Uterus (tissue), 4 donors: ENCODE measurements around the gene CSTF1. TPM values are rescaled to one million over a fixed set of nuclear protein-coding genes. Genes with fewer than 3 reads are reported as not detected.

ENCODE experiments used
- DNase-seq, 2 donors: peaks; one replicate each; pipeline ENCODE4 v3.0.0-alpha.2; 2019 to 2020
- H3K27ac ChIP-seq, 2 donors: fragments of 200-600 bp; sonication (generic); 1 replicate in 1 of 2; 2 replicates in 1 of 2; pipeline ENCODE4 v1.5.1; 2016 to 2018
- H3K27me3 ChIP-seq, 2 donors: fragments of 200-600 bp; sonication (generic); one replicate each; pipeline ENCODE4 v1.5.1; 2018 to 2019; ENCODE audit warnings: control low read depth in 1 of 2
- H3K36me3 ChIP-seq, 2 donors: fragments of 200-600 bp; sonication (generic); one replicate each; pipeline ENCODE4 v1.5.1; 2019; ENCODE audit warnings: control low read depth in 1 of 2
- H3K4me1 ChIP-seq, 2 donors: fragments of 200-600 bp; sonication (generic); one replicate each; pipeline ENCODE4 v1.5.1; 2018 to 2019; ENCODE audit warnings: control low read depth in 1 of 2
- H3K4me3 ChIP-seq, 2 donors: fragments of 200-600 bp; sonication (generic); 1 replicate in 1 of 2; 2 replicates in 1 of 2; pipeline ENCODE4 v1.5.1; 2018 to 2019; ENCODE audit warnings: mild to moderate bottlenecking in 1 of 2
- H3K9me3 ChIP-seq, 2 donors: fragments of 200-600 bp; sonication (generic); one replicate each; pipeline ENCODE4 v1.5.1; 2019; ENCODE audit warnings: control low read depth in 1 of 2
- POLR2A ChIP-seq, 2 donors: fragments of 450-650 bp; IDR thresholded peaks; one replicate each; pipeline ENCODE4 v1.6.1; 2016; ENCODE audit warnings: antibody characterized with exemption in 2 of 2, mild to moderate bottlenecking in 1 of 2, moderate library complexity in 1 of 2
- intact Hi-C: fragments of 100-400 bp; cut with DNase I; formaldehyde crosslinking; loops from one replicate; pipeline ENCODE4 v1.15.1; 2023; ENCODE audit warnings: low total_unique reads
- total RNA-seq, 4 donors: library from RNA; depleted of rRNA in 3 of 4; stranded (reverse); fragments of >200 nt in 3 of 4; gene quantifications; one replicate each; pipeline versions ENCODE4 v1.1.0 to v1.2.4, GENCODE V29; 2014 to 2023
- TF ChIP-seq, protein P1 (sequence below), 4 experiments: fragments of 200-600 bp in 2 of 4; fragments of 450-650 bp in 2 of 4; sonication (generic) in 2 of 4; IDR thresholded peaks; one replicate each; pipeline ENCODE4 v1.5.1; 2016 to 2019; ENCODE audit warnings: antibody characterized with exemption in 4 of 4, mild to moderate bottlenecking in 2 of 4, moderate library complexity in 1 of 4
- donor health status: DM: yes; HTN: yes; CAD: no.

Gene CSTF1
- total RNA-seq, 4 donors from 2014 or later, result 20.9 to 44.0 (median 29.9) TPM

- intact Hi-C loops, result no loop called here
These were observed 30.8 kb downstream of the CSTF1 start for GRCh38 chr20:56423211-56423610.

DNA sequence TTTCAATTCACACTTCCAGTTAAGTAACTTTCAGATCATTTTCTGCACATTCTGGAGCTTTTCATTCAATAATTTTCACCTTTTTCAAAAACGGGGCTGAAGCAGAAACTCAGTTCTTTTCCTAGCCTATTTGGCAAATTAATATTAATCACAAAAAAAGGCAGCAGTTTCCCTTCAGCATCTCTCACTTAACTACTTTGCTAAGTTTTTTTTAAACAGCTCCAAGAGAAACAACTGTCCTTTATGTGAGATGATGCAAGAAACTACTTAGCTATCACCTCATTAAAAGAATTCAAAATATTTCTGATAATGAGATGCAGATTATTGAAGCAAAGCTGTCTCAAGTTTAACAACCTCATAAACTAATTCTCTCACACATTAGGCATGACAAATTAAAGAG, 31.4 kb downstream of the CSTF1 start:
- Histone ChIP-seq H3K9me3 (no peaks in the 10 kb centered on the region), H3K36me3 (no peaks in the 10 kb centered on the region), H3K27me3 (no peaks in the 10 kb centered on the region), H3K27ac (no peak overlapping the region), H3K4me1 (no peaks in the 10 kb centered on the region), H3K4me3 (no peak overlapping the region)
- no peak for DNase-seq
- intact Hi-C loops, result no loop called here
- TF ChIP-seq POLR2A (IDR thresholded peaks at IDR 0.05), result no peak
- TF ChIP-seq, protein P1, sequence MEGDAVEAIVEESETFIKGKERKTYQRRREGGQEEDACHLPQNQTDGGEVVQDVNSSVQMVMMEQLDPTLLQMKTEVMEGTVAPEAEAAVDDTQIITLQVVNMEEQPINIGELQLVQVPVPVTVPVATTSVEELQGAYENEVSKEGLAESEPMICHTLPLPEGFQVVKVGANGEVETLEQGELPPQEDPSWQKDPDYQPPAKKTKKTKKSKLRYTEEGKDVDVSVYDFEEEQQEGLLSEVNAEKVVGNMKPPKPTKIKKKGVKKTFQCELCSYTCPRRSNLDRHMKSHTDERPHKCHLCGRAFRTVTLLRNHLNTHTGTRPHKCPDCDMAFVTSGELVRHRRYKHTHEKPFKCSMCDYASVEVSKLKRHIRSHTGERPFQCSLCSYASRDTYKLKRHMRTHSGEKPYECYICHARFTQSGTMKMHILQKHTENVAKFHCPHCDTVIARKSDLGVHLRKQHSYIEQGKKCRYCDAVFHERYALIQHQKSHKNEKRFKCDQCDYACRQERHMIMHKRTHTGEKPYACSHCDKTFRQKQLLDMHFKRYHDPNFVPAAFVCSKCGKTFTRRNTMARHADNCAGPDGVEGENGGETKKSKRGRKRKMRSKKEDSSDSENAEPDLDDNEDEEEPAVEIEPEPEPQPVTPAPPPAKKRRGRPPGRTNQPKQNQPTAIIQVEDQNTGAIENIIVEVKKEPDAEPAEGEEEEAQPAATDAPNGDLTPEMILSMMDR (IDR thresholded peaks at IDR 0.05), result no peak

More at GRCh38 chr20:56423211-56423610, 30.8 kb downstream of the CSTF1 start:
- H3K4me3 ChIP-seq, result no peak overlapping the region
- H3K27me3 ChIP-seq, result no peaks in the 10 kb centered on the region
- no peak for DNase-seq
- H3K9me3 ChIP-seq, result no peaks in the 10 kb centered on the region
- no peaks in the 10 kb centered on the region for H3K4me1 ChIP-seq
- no peak overlapping the region for H3K27ac ChIP-seq
- no peak for TF ChIP-seq POLR2A (IDR thresholded peaks at IDR 0.05)
- TF ChIP-seq, protein P1 (IDR thresholded peaks at IDR 0.05), result no peak
- no peaks in the 10 kb centered on the region for H3K36me3 ChIP-seq

GRCh38 chr20:56424931-56425330, 32.5 kb downstream of the CSTF1 start:
- H3K36me3 ChIP-seq, result no peaks in the 10 kb centered on the region
- TF ChIP-seq POLR2A (IDR thresholded peaks at IDR 0.05), result no peak
- TF ChIP-seq, protein P1 (IDR thresholded peaks at IDR 0.05), result no peak
- H3K9me3 ChIP-seq, result no peaks in the 10 kb centered on the region
- no peak overlapping the region for H3K4me3 ChIP-seq
- intact Hi-C loops, result no loop called here
- no peak overlapping the region for H3K27ac ChIP-seq
- no peaks in the 10 kb centered on the region for H3K27me3 ChIP-seq
- DNase-seq, result no peak
- no peaks in the 10 kb centered on the region for H3K4me1 ChIP-seq

DNA sequence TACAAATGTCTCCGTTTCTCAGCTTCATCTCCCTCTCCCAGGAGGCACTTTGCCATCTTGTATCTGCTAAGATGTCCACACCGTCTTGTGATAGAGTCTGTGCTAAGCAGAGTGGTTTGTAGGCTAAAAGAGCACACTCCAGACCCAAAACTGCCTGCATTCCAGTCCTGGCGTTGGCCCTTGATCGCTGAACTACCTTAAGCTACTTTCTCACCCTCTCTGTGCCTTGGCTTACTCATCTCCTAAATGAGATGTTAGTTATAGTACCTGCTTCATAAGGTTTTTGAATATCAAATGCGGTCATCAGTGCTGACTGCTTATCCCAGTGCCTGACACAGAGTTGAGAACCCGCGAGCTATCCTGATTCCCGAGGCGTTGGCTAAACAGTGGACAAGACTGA, 33.6 kb downstream of the CSTF1 start:
- no peaks in the 10 kb centered on the region for H3K36me3 ChIP-seq
- no peaks in the 10 kb centered on the region for H3K9me3 ChIP-seq
- DNase-seq, result no peak
- no peaks in the 10 kb centered on the region for H3K4me1 ChIP-seq
- intact Hi-C loops, result no loop called here
- no peaks in the 10 kb centered on the region for H3K27me3 ChIP-seq
- no peak overlapping the region for H3K27ac ChIP-seq
- no peak overlapping the region for H3K4me3 ChIP-seq
- TF ChIP-seq, protein P1 (IDR thresholded peaks at IDR 0.05), result no peak
- no peak for TF ChIP-seq POLR2A (IDR thresholded peaks at IDR 0.05)

- H3K4me3 ChIP-seq, result no peak overlapping the region
- no peaks in the 10 kb centered on the region for H3K4me1 ChIP-seq
- no peaks in the 10 kb centered on the region for H3K36me3 ChIP-seq
- no peak overlapping the region for H3K27ac ChIP-seq
- no peaks in the 10 kb centered on the region for H3K9me3 ChIP-seq
- no peak for TF ChIP-seq POLR2A (IDR thresholded peaks at IDR 0.05)
- TF ChIP-seq, protein P1 (IDR thresholded peaks at IDR 0.05), result no peak
- no peak for DNase-seq
- no peaks in the 10 kb centered on the region for H3K27me3 ChIP-seq
- intact Hi-C loops, result no loop called here
These were observed 34.5 kb downstream of the CSTF1 start for GRCh38 chr20:56426926-56427325.
